T-helper 2 cell treated with Interferon-gamma antibody and Interleukin-4, amounts not matched to agents 5 μg/mL and 100 μg/mL, for 36 hours (primary cell): ENCODE data around the gene TPK1.

Source experiments
- DNase-seq: peaks from one replicate; pipeline ENCODE4 v3.0.0; 2021; ENCODE audit warnings: low spot score
- H3K27ac Mint-ChIP-seq: one replicate; pipeline ENCODE4 v1.8.0; 2021; ENCODE audit warnings: mild to moderate bottlenecking, mixed read lengths
- H3K27me3 Mint-ChIP-seq: one replicate; pipeline ENCODE4 v1.8.0; 2021; ENCODE audit warnings: low read depth, mixed read lengths
- H3K36me3 Mint-ChIP-seq: one replicate; pipeline ENCODE4 v1.8.0; 2021; ENCODE audit warnings: low read depth, mixed read lengths
- H3K4me1 Mint-ChIP-seq: one replicate; pipeline ENCODE4 v1.8.0; 2021; ENCODE audit warnings: low read depth, mixed read lengths
- H3K4me3 Mint-ChIP-seq: one replicate; pipeline ENCODE4 v1.8.0; 2022; ENCODE audit warnings: mild to moderate bottlenecking, moderate library complexity, mixed read lengths
- H3K9me3 Mint-ChIP-seq: one replicate; pipeline ENCODE4 v1.8.0; 2021; ENCODE audit warnings: mixed read lengths

The TPK1 gene

DNA sequence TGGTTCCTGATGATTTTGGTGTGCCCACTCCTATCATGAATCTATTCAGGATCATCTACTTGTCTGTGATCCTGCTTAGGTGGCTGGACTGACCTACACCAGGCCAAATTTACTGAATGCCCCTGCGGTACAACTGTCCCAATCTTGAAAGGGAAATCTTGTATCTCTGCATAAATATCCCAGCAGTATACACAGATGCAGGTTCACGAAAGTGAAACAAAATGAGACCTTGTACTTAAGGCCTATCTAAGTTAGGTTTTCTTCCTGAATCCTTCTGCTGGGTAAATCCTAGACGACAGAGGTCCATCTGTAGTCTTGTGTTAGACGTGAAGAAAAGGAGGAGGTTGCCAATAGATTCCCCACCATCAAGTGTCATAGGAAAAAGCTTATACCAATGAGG, 346.9 kb downstream of the TPK1 start:
- no peak overlapping the region for H3K27ac Mint-ChIP-seq
- H3K27me3 Mint-ChIP-seq = no peaks in the 10 kb centered on the region
- no peak for DNase-seq
- no peak overlapping the region for H3K4me3 Mint-ChIP-seq
- H3K36me3 Mint-ChIP-seq = no peaks in the 10 kb centered on the region
- peaks cover 5% of the 10 kb centered on the region for H3K9me3 Mint-ChIP-seq
- H3K4me1 Mint-ChIP-seq = peaks cover 2% of the 10 kb centered on the region

DNA sequence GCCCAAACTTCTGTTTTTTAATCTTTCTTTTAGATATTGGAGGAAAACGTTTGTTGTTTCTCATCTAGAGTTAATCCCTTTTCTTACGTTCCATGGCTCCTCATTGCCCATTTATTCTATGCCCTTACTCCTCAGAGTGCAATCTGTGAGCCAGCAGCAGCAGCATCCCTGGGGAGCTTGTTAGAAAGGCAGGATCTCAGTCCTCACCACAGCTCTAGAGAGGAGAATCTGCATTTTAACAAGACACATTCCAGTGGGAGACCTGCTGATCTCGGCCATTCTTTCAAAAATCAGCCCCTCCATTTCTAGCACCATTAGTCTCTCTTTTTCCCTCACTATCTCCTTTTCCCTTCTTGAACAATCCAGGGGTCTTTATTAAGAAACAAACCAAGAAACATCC, 348.0 kb downstream of the TPK1 start:
- H3K36me3 Mint-ChIP-seq = no peaks in the 10 kb centered on the region
- H3K27me3 Mint-ChIP-seq = no peaks in the 10 kb centered on the region
- no peak overlapping the region for H3K4me3 Mint-ChIP-seq
- no peak overlapping the region for H3K27ac Mint-ChIP-seq
- no peak for DNase-seq
- peaks cover 2% of the 10 kb centered on the region for H3K4me1 Mint-ChIP-seq
- peaks cover 11% of the 10 kb centered on the region for H3K9me3 Mint-ChIP-seq

DNA sequence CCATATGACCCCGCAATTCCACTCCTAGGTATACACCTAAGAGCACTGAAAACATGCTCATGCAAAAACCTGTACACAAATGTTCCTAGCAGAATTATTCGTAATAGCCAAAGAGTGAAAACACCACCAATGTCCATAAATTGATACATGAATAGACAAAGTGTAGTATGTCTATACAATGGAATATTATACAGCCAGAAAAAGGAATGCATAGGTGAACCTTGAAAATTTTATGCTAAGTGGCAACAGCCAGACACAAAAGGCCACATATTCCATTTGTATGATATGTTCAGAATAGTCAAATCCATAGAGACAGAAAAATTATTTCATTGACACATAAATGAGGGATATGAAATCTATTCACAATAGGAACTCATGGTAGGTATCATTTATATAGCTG, 351.4 kb downstream of the TPK1 start:
- H3K36me3 Mint-ChIP-seq = no peaks in the 10 kb centered on the region
- no peak overlapping the region for H3K4me3 Mint-ChIP-seq
- no peaks in the 10 kb centered on the region for H3K4me1 Mint-ChIP-seq
- DNase-seq = no peak
- peaks cover 11% of the 10 kb centered on the region for H3K9me3 Mint-ChIP-seq
- H3K27ac Mint-ChIP-seq = no peak overlapping the region
- H3K27me3 Mint-ChIP-seq = no peaks in the 10 kb centered on the region

DNA sequence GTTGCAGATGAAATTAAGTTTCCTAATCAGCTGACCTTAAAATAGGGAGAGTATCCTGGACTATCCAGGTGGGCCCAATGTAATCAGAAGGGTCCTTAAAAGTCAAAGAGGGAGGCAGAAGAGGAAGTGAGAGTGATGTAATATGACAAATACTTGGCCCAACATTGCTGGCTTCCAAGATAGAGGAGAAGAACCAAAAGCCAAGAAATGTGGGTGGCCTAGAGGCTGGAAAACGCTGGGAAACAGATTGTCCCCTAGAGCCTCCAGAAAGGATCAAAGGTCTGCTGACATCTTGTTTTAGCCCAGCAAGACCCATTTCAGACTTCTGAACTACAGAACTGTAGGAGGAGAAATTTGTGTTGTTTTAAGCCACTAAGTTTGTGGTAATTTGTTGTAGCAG, 352.7 kb downstream of the TPK1 start:
- Mint-ChIP-seq H3K4me3 (no peak overlapping the region), H3K9me3 (peaks cover 11% of the 10 kb centered on the region), H3K4me1 (no peaks in the 10 kb centered on the region), H3K27ac (no peak overlapping the region), H3K36me3 (no peaks in the 10 kb centered on the region), H3K27me3 (no peaks in the 10 kb centered on the region)
- DNase-seq = no peak

DNA sequence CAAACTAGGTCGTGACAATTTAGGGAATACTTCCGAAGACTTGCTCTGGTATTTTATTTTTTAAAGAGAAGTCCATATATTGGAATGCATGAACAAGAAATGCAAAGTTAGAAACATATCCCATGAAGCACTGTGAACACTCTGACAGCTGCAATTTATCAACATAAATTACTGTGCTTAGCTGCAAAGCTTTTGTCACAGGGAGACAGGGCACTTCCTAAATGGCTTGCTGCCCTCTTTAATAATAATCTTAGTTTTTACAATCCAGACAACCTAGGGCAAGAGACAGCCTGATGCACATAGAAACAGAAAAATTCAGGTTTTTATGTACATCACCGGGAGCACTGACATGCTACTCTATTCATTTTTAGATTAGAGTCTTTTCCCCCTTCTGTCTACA, 354.0 kb downstream of the TPK1 start:
- Mint-ChIP-seq H3K36me3 (no peaks in the 10 kb centered on the region), H3K4me3 (no peak overlapping the region), H3K9me3 (peaks cover 11% of the 10 kb centered on the region), H3K4me1 (no peaks in the 10 kb centered on the region), H3K27me3 (no peaks in the 10 kb centered on the region), H3K27ac (no peak overlapping the region)
- DNase-seq = no peak

DNA sequence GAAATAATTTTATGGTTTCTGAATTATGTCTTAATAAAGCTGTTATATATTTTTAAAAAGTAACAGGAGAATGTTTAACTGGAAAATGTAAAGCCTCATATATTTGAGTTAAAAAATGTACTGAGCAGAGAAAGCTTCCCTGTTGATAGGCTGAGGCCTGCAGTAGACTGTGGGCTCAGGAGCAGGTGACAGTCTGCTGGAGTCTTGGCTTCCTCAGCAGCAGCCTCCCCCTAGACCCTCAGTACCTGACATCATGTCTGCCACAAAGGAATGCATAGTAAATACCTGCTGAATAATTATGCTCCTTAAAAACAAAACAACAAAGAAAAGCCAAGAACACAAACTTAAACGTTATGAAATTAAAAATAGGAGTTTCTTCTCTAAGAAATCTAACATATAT, 358.5 kb downstream of the TPK1 start:
- Mint-ChIP-seq H3K9me3 (no peaks in the 10 kb centered on the region), H3K27ac (no peak overlapping the region), H3K4me3 (no peak overlapping the region), H3K4me1 (no peaks in the 10 kb centered on the region), H3K27me3 (no peaks in the 10 kb centered on the region), H3K36me3 (no peaks in the 10 kb centered on the region)
- no peak for DNase-seq

DNA sequence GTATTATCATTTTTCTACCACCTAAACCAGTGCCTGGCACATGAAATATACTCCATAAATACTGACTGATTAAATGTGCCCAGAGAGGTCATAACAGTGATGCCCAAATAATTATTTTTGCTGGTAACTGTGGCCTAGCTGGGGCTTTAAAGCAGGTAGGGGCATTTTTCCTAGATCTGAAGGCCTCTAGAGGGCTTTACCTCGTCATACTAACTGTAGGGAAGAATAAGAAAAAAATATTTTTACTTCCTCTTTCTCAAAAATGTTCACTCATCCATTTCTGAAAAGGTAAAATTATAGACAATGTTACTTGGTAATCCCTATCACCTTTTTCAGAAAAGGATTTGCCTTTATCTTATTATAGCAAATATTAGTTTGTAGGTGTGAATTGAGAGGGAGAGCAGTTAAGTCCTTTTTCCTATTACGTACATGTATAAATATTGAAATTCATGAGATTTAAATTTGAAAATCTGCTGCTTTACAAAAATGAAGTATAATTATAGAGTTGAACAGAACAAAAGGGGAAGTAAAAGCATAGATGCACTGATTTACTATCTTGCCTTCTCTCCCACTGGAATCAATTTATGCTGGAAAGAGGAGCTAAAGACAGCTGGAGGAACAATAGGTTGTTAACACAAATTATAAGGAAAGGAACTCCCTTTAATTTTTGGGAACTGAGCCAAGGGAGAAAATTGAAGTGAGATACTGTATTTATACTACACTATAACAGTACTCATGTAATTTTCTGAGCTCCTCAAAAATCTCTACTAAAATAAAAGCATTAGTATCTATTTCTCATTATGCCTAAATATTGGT, 360.8 kb downstream of the TPK1 start:
- Mint-ChIP-seq H3K9me3 (no peaks in the 10 kb centered on the region), H3K27ac (no peak overlapping the region), H3K27me3 (no peaks in the 10 kb centered on the region), H3K4me1 (no peaks in the 10 kb centered on the region), H3K4me3 (no peak overlapping the region), H3K36me3 (no peaks in the 10 kb centered on the region)
- DNase-seq = no peak

DNA sequence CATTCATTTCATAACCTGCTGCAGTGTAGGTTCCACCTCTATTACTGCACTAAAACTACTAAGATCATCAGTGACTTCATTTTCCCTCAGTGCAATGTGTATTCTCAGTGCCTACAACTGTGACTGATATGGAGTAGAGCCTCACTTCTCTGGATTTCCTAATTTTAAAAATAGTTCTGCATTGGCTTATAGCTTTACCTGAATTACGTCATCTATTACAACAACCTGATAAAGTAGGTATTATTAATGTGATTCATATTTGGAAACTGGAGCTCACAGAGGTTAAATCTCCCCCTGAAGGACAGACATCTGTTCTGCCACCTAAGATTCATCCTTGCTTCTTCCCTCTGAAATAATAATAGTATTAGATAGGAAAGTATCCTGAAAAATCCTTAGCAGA, 361.5 kb downstream of the TPK1 start:
- no peak for DNase-seq
- Mint-ChIP-seq H3K9me3 (no peaks in the 10 kb centered on the region), H3K27ac (no peak overlapping the region), H3K27me3 (no peaks in the 10 kb centered on the region), H3K4me1 (no peaks in the 10 kb centered on the region), H3K4me3 (no peak overlapping the region), H3K36me3 (no peaks in the 10 kb centered on the region)

DNA sequence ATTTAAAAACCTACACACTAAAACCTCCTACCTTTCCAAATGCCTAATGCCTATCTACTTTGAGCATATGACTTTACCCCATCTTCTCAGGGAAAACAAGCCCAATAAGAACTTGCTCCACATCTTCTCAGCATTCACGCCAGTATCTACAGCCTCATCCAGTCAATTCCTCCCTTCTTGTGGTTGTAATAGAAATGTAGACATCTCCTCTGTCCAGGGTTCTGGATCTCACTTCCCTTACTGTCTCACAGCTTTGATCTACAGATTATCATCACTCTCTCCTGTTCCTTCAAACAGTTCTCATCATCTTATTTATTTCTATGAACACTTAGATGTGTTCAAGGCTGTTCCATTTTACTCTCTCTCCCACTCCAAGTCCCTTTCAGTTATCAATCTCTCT, 361.9 kb downstream of the TPK1 start:
- no peak overlapping the region for H3K27ac Mint-ChIP-seq
- H3K4me3 Mint-ChIP-seq = no peak overlapping the region
- no peaks in the 10 kb centered on the region for H3K36me3 Mint-ChIP-seq
- no peak for DNase-seq
- H3K9me3 Mint-ChIP-seq = no peaks in the 10 kb centered on the region
- H3K27me3 Mint-ChIP-seq = no peaks in the 10 kb centered on the region
- H3K4me1 Mint-ChIP-seq = no peaks in the 10 kb centered on the region

DNA sequence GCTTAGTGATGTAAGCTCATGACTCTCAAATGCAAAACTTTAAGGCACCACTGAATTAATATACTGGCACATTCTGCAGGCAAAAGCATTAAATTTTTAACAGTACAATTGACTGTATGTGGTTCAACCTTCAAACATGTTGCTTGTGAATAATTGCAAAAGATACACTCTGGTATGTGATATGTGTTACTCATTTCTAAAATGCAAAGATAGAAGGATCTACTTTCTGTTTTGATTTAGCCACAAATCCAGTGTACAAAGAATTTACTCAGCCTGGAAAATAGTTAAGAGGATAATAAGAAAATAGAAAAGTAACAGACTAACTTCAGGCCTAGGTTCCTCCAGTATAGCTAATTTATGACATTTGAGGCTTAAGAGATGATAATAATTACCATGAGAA, 365.8 kb downstream of the TPK1 start:
- Mint-ChIP-seq H3K27me3 (no peaks in the 10 kb centered on the region), H3K27ac (no peak overlapping the region), H3K4me1 (no peaks in the 10 kb centered on the region), H3K36me3 (no peaks in the 10 kb centered on the region), H3K4me3 (no peak overlapping the region), H3K9me3 (peaks cover 13% of the 10 kb centered on the region)
- DNase-seq = no peak

DNA sequence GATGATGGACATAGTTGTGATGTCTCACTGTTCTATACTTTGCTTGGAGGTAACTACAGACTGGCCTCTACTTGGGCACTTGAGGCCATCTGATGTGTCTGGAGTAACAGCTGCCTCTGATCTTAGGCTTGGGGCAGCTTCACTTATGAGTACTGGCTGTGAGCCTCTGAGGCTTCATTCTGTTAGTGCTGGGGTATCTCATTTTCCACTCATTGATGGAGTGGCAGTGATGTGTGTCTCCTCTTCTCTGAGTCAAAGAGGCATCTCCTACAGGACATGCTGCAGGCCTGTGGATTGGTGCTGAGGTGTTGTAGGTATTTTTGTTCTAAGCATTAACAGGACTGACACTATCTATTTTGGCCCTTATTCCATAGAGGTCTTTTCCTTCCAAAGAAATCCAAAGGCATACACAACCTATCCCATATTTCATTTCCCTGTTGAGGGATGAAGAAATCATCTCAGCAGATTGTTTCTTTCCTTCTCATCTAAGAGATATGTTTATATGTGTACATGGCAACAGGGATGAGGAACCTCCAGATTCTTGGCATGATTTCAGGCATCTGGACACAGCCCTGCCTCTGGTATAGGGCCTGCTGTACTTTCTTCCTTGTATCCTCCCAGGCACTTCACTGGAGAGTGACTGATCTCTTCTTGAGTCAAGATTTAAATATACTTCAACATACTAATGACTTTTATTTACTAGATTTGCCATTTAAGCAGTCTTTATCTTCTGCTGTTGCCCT, 366.7 kb downstream of the TPK1 start:
- Mint-ChIP-seq H3K4me1 (no peaks in the 10 kb centered on the region), H3K9me3 (peaks cover 17% of the 10 kb centered on the region), H3K27ac (no peak overlapping the region), H3K4me3 (no peak overlapping the region), H3K36me3 (no peaks in the 10 kb centered on the region), H3K27me3 (no peaks in the 10 kb centered on the region)
- DNase-seq = no peak

DNA sequence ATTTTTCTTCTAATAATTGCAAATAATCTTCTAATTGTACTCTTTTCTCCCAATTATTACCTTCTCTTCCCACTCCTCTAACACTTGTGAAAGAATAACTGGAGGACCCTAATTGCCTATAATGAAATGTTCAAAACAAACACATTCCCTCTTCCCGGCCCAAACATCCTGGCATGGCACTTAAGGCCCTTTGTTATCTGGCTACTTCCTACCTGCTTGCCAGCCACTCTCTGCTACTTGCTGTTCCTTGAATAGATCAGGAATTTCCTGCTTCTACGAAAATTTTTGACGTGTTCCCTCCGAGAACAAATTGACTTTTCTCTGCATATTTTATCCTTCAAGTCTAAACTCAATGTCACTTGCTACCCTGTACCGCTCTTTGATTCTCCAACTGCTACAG, 376.2 kb downstream of the TPK1 start:
- Mint-ChIP-seq H3K4me1 (no peaks in the 10 kb centered on the region), H3K27ac (no peak overlapping the region), H3K27me3 (no peaks in the 10 kb centered on the region), H3K9me3 (peaks cover 24% of the 10 kb centered on the region), H3K36me3 (no peaks in the 10 kb centered on the region), H3K4me3 (no peak overlapping the region)
- DNase-seq = no peak

DNA sequence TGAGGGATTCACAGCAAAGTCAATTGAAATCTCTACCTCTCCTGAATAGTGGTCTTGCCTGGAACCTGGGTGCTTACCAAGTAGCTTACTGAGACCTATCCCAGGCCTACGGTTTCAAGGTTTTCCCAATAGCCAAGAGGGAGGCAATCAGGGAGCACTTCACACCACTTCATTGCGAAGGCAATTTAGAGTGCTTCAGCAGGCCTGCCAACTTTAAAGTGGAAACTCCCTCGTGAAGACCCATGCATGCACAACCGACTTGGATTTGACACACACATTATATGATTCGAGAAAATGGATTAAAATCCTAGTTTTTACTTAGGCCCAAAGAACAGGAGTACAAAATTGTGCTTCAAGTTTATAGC, 380.8 kb downstream of the TPK1 start:
- H3K27me3 Mint-ChIP-seq = no peaks in the 10 kb centered on the region
- no peaks in the 10 kb centered on the region for H3K4me1 Mint-ChIP-seq
- peaks cover 23% of the 10 kb centered on the region for H3K9me3 Mint-ChIP-seq
- no peaks in the 10 kb centered on the region for H3K36me3 Mint-ChIP-seq
- H3K27ac Mint-ChIP-seq = no peak overlapping the region
- no peak overlapping the region for H3K4me3 Mint-ChIP-seq
- DNase-seq = no peak

DNA sequence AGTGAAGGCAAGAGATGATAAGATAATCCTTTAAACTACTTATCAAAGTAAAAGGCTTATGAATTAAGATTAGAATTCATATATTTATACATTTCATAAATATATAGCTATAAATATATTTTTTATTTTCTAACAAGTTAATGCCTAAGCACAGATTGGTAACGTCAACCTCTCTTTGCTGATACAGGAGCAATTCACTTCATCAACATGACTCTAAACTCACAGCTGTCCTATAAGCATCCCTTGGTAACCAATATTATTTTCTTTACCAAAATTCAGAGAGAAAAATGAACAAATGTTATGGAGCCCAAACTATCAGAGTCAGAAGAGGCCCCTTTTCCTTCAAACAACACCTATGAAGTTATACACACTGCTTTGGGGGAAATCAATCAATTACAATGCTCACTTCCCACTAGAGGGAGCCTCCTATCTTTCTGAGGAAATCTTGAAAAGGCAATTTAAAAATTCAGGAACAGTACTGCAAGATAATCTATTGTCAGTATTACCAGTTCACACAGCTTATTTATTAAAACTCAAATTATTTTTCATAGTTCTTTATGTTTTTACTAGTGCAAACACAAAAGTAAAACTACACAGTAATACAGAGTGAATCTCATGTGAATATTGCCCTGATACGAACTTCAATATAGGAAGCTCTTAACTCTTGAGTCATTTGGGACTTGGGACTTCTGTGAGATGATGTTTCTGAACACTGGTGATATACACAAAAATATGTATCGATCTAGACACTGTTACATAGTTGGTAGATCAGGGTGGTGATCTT, 381.4 kb downstream of the TPK1 start:
- H3K27me3 Mint-ChIP-seq = no peaks in the 10 kb centered on the region
- no peak overlapping the region for H3K27ac Mint-ChIP-seq
- H3K4me3 Mint-ChIP-seq = no peak overlapping the region
- no peak for DNase-seq
- H3K4me1 Mint-ChIP-seq = no peaks in the 10 kb centered on the region
- H3K9me3 Mint-ChIP-seq = peaks cover 21% of the 10 kb centered on the region
- no peaks in the 10 kb centered on the region for H3K36me3 Mint-ChIP-seq
